A673 (cell line): ENCODE results near the gene ZNF554.

Source experiments
- CTCF ChIP-seq: fragments of 300-800, 200-600 bp; sonication (generic); conservative IDR thresholded peaks from 2 replicates; pipeline ENCODE4 v1.5.1; 2017; ENCODE audit warnings: low read depth, mild to moderate bottlenecking, antibody characterized with exemption, low read length, moderate library complexity, mixed read lengths
- EZH2 ChIP-seq: fragments of 200-600 bp; sonication (generic); IDR thresholded peaks from 2 replicates; pipeline ENCODE4 v1.6.1; 2017; ENCODE audit warnings: borderline replicate concordance, low read depth, mild to moderate bottlenecking, mixed read lengths, antibody characterized with exemption, low read length; ENCODE audit not compliant: poor library complexity, severe bottlenecking

- TF ChIP-seq CTCF (no peak), EZH2 (no peak)
Observed at GRCh38 chr19:2837430-2837829, 17.8 kb downstream of the ZNF554 start.
